Brain microvascular endothelial cell (primary cell): ENCODE data around the gene FGD4.
A peak's percentile ranks its signal among the peaks of the same experiment; 100 is the strongest.

Source experiments
- DNase-seq: peaks from one replicate; pipeline ENCODE4 v3.0.0-alpha.2; 2020
- H3K27ac ChIP-seq: fragments of 250-450 bp; sonication (Bioruptor Pico); 2 replicates; pipeline ENCODE4 v1.5.1; 2020; ENCODE audit warnings: mild to moderate bottlenecking, moderate library complexity
- H3K27me3 ChIP-seq: fragments of 250-450 bp; sonication (Bioruptor Pico); replicated peaks from 2 replicates; pipeline ENCODE4 v1.5.1; 2020; ENCODE audit warnings: mild to moderate bottlenecking
- H3K36me3 ChIP-seq: fragments of 250-450 bp; sonication (Bioruptor Pico); replicated peaks from 2 replicates; pipeline ENCODE4 v1.5.1; 2020; ENCODE audit warnings: mild to moderate bottlenecking
- H3K4me3 ChIP-seq: 2 replicates; pipeline ENCODE4 v1.5.1; 2011; ENCODE audit warnings: low read depth, mild to moderate bottlenecking, control low read depth, low read length, moderate library complexity
- in situ Hi-C: cut with HindIII; loops from 2 replicates; pipeline ENCODE4 v1.10.0; 2017; ENCODE audit warnings: low sequenced_read_pairs, low pct_ligation_motif_present
- TF ChIP-seq, protein P1 (sequence below): IDR thresholded peaks from 2 replicates; pipeline ENCODE4 v1.5.1; 2011; ENCODE audit warnings: low read depth, mild to moderate bottlenecking, moderate library complexity, low read length, control low read depth, inconsistent platforms; ENCODE audit errors: missing control alignments

Gene FGD4

DNA sequence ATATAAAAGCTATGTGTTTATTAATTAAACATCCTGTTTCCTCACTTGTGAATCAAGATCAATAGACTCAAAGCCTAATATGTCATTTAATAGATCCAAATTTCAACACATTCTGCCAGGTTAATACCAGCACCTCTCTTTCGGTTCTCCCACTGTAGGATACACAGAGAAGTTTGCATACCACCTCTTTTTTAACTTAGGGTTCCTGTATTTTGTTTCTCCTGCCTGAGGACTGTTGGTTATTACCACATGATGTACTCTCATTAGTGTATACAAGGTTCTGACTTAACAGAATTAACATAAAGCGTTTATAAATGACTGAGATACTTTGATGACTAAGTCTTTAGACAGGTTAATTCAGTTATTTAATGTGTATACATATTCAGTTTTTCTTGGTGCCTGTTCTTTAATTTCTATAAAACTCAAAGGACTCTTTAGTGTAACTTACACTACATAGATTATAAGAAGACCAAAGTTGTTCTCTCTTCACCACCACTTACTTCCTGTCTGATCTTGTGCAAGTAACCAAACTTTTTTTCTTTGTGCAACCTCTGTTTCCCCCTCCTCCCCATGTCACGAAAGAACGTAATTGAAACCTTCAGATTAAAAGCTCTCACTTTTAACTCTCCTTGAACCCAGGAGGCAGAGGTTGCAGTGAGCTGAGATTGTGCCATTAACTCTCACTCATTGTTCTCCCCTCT is 190.0 kb downstream of the FGD4 start:
- Histone ChIP-seq H3K27ac (no peak overlapping the region), H3K4me3 (no peak overlapping the region), H3K36me3 (peaks cover 3% of the 10 kb centered on the region), H3K27me3 (no peaks in the 10 kb centered on the region)
- TF ChIP-seq, protein P1, sequence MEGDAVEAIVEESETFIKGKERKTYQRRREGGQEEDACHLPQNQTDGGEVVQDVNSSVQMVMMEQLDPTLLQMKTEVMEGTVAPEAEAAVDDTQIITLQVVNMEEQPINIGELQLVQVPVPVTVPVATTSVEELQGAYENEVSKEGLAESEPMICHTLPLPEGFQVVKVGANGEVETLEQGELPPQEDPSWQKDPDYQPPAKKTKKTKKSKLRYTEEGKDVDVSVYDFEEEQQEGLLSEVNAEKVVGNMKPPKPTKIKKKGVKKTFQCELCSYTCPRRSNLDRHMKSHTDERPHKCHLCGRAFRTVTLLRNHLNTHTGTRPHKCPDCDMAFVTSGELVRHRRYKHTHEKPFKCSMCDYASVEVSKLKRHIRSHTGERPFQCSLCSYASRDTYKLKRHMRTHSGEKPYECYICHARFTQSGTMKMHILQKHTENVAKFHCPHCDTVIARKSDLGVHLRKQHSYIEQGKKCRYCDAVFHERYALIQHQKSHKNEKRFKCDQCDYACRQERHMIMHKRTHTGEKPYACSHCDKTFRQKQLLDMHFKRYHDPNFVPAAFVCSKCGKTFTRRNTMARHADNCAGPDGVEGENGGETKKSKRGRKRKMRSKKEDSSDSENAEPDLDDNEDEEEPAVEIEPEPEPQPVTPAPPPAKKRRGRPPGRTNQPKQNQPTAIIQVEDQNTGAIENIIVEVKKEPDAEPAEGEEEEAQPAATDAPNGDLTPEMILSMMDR, result no peak
- in situ Hi-C loops, result no loop called here
- DNase-seq, result no peak

DNA sequence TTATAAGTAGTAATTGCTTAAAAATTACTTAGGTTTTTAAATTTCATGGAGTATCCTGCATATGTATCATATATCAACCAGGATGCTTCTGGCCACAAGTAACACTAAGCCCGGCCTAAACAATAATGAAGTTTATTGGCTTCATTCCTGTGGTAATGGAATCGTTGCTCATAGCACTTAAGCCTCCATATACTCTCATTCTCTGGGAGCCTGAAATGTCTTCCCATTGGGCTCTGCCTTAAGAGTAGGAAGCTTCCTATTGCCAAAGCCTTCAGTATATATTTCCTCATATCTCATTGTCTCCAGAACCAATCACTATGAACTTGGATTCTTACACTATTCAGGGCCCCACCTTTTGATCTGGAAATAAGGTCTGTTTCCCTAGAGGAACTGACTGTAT is 195.9 kb downstream of the FGD4 start:
- in situ Hi-C loops, result no loop called here
- DNase-seq, result peak; percentile 23
- H3K27ac ChIP-seq, result no peak overlapping the region
- no peaks in the 10 kb centered on the region for H3K27me3 ChIP-seq
- H3K4me3 ChIP-seq, result no peak overlapping the region
- peaks cover 2% of the 10 kb centered on the region for H3K36me3 ChIP-seq
- TF ChIP-seq, protein P1, result no peak

DNA sequence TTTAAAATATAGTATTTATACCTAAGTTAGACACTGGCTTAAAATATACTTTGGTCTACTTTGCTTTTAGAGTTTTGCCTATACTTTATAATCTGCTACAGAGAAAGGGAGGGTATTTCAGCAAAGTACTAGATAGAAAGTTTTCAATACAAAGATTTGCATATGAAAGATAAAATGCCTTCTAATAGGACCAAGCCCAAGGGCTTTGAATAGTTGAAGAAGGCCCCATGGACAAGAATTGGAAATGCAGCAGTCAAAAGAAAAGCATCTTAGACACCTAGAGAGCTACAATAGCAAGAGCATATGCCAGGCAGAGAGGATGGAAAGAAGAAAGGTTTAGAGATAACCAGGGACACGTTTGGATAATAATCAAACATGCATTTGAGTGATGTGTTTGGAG is 196.7 kb downstream of the FGD4 start:
- no peak for DNase-seq
- peaks cover 3% of the 10 kb centered on the region for H3K36me3 ChIP-seq
- no peak overlapping the region for H3K27ac ChIP-seq
- no peak overlapping the region for H3K4me3 ChIP-seq
- TF ChIP-seq, protein P1, result no peak
- in situ Hi-C loops, result no loop called here
- no peaks in the 10 kb centered on the region for H3K27me3 ChIP-seq

DNA sequence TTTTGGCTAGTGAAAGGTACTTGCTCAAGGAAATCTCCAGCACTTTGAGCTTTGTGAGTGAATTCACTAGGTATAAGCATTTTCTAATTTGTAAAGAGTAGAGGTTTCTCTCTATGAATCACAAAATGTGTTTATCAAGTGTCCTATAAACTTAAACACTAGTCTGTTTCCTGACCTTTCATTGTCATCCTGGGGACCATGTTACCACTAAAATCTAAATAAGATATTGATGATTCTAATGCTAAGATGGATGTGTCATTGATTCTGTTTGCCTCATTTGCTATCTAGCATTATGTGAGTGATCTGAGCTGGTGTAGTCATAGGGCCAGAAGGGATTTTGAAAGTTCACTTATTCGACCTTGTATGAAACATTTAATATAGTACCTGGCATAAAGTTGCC is 199.3 kb downstream of the FGD4 start:
- Histone ChIP-seq H3K4me3 (no peak overlapping the region), H3K27ac (no peak overlapping the region), H3K27me3 (no peaks in the 10 kb centered on the region), H3K36me3 (peaks cover 15% of the 10 kb centered on the region)
- in situ Hi-C loops, result no loop called here
- TF ChIP-seq, protein P1, result no peak
- DNase-seq, result no peak

DNA sequence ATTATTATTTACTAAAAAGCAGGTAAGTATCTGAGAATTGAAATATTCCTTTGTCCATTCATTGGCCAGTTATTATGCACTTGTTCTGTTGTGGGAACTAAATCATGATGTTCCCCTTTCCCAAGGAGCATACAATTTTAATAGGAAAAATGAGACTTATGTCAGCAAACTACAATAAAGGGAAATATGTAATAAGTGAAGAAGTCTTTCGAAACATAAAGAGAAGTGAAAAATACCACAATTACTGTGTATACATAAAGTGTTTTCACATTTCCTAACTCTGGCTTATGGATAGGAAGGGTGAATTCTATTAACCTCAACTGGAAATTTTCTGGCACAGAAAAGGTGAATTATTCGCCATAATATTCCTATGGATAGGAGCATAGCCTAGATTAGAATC is 201.3 kb downstream of the FGD4 start:
- no peak overlapping the region for H3K4me3 ChIP-seq
- H3K36me3 ChIP-seq, result peaks cover 18% of the 10 kb centered on the region
- H3K27me3 ChIP-seq, result no peaks in the 10 kb centered on the region
- TF ChIP-seq, protein P1, result no peak
- no peak for DNase-seq
- in situ Hi-C loops, result no loop called here
- no peak overlapping the region for H3K27ac ChIP-seq

DNA sequence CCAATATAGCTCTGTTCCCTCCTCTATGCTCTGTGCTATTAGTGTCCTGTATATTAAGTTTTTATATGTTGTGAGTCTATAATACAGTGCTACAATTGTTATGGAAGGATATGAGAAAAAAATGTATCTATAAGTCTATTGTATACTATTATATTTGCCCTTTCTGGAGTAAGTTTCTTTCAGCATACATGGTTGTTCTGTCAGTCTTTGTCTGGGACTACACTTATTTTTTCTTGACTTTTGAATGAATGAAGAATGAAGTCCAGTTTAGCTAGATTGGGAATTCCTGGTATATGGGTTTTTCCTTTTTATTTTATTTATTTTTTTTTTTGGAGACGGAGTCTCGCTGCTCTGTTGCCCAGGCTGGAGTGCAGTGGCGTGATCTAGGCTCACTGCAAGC is 203.7 kb downstream of the FGD4 start:
- Histone ChIP-seq H3K36me3 (peaks cover 26% of the 10 kb centered on the region), H3K4me3 (no peak overlapping the region), H3K27me3 (no peaks in the 10 kb centered on the region), H3K27ac (no peak overlapping the region)
- in situ Hi-C loops, result no loop called here
- DNase-seq, result no peak
- TF ChIP-seq, protein P1, result no peak
